Measurements from ENCODE around the gene NLRP1.
"Not testable (repeated sequence)": the region's sequence is repeated elsewhere in the genome, so short reads cannot be mapped to it uniquely, and the experiment has no call there.

GRCh38 chr17:5573017-5573416 lies 11.3 kb downstream of the NLRP1 start:
- not testable (repeated sequence) for TF ChIP-seq POLR2A (IDR thresholded peaks at IDR 0.05; ENCODE audit: low read length); GATA1 (IDR thresholded peaks at IDR 0.05; ENCODE audit: low read depth, low read length)
